Vagina (tissue), 2 donors: ENCODE results near the gene TSPAN14.

Experiments used
- POLR2AphosphoS5 ChIP-seq, 2 donors: sonication (generic); formaldehyde crosslinking; IDR thresholded peaks; one replicate each; pipeline ENCODE4 v1.9.0; 2017; ENCODE audit warnings: antibody characterized with exemption in 2 of 2, mild to moderate bottlenecking in 2 of 2, low read depth in 1 of 2; ENCODE audit not compliant: insufficient read depth in 1 of 2
- TF ChIP-seq, protein P1 (sequence below), 3 experiments: fragments of 450-650 bp in 2 of 3; fragments of 200-600 bp in 1 of 3; sonication (generic) in 1 of 3; IDR thresholded peaks; one replicate each; pipeline ENCODE4 v1.5.1; 2017 to 2019; ENCODE audit warnings: antibody characterized with exemption in 3 of 3, mild to moderate bottlenecking in 2 of 3, moderate library complexity in 2 of 3

DNA sequence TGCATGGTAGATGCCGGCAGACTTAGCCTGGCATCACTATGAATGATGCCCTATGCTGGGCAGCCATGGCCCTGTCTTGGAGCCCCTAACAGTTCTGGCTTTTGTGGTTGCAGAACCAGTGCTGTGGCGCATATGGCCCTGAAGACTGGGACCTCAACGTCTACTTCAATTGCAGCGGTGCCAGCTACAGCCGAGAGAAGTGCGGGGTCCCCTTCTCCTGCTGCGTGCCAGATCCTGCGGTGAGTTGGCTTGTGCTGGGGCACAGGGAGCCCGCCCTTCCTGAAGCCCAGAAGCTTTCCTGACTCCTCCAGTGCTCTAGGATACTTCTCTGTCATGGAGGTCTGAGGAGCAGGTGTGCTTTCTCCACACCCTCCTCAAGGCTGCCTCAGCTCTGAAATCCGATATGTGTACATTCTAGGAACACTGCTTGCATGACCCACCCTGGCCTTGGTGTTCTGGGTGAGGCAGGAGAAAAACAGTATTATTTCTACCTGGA lies 58.0 kb downstream of the TSPAN14 start:
- TF ChIP-seq, protein P1, sequence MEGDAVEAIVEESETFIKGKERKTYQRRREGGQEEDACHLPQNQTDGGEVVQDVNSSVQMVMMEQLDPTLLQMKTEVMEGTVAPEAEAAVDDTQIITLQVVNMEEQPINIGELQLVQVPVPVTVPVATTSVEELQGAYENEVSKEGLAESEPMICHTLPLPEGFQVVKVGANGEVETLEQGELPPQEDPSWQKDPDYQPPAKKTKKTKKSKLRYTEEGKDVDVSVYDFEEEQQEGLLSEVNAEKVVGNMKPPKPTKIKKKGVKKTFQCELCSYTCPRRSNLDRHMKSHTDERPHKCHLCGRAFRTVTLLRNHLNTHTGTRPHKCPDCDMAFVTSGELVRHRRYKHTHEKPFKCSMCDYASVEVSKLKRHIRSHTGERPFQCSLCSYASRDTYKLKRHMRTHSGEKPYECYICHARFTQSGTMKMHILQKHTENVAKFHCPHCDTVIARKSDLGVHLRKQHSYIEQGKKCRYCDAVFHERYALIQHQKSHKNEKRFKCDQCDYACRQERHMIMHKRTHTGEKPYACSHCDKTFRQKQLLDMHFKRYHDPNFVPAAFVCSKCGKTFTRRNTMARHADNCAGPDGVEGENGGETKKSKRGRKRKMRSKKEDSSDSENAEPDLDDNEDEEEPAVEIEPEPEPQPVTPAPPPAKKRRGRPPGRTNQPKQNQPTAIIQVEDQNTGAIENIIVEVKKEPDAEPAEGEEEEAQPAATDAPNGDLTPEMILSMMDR (IDR thresholded peaks at IDR 0.05): no peak
- no peak for TF ChIP-seq POLR2AphosphoS5 (IDR thresholded peaks at IDR 0.05; ENCODE audit: insufficient read depth in 1 of 2, low read depth in 1 of 2)
